ENCODE results near the gene DLK2. TPM values are rescaled to one million over a fixed set of nuclear protein-coding genes. Genes with fewer than 3 reads are reported as not detected.

DLK2 gene
- total RNA-seq, 1 experiment from 2014 or later, result 1.6 TPM

DNA sequence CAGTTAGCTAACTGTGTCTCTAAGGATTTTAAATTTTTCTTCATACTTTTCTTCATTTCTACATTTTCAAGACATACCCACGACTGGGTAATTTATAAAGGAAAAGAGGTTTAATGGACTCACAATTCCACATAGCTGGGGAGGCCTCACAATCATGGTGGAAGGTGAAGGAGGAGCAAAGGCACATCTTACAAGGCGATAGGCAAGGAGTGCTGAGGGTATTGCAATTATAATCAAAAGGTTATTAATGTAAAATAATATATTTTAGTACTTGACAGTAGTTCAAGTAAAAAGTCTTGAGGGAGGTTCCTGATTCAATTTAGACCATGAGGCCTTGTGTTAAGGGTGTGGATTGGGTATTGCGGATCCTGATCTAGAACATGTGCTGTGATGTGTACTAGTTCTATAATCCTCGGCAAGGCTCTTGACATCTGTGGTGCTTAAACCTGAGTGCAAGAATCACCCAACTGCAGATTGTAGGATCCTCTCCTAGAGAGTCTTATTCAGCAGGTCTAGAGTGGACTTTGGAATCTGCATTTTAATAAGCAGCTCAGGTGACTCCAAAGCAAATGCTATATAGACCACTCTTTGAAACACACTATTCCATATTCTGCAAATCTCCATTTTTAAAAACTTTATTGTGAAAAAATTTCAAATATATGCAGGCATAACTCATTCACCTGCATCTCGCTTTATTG lies 35.2 kb downstream of the DLK2 start:
- Histone ChIP-seq H3K4me2 (ENCODE audit: low read length) (no peak overlapping the region), H3K4me1 (ENCODE audit: control insufficient read depth in 1 of 2, insufficient read depth in 2 of 2, low read length in 2 of 2) (no peaks in the 10 kb centered on the region), H3K27ac (ENCODE audit: low read depth, low read length) (no peak overlapping the region), H3K4me3 (replicated peaks in 1 of 2; ENCODE audit: low read depth in 1 of 2, low read length in 2 of 2) (no peak overlapping the region), H3K27me3 (ENCODE audit: insufficient read depth, low read length) (no peaks in the 10 kb centered on the region), H3K9me2 (ENCODE audit: insufficient read depth) (no peaks in the 10 kb centered on the region), H3K36me3 (ENCODE audit: control insufficient read depth in 1 of 2, insufficient read depth in 2 of 2, low read length in 2 of 2) (no peaks in the 10 kb centered on the region), H3K9ac (ENCODE audit: low read length) (no peak overlapping the region), H3K9me3 (ENCODE audit: control insufficient read depth in 1 of 2, insufficient read depth in 1 of 2, low read depth in 1 of 2, low read length in 2 of 2) (no peaks in the 10 kb centered on the region), H3K79me2 (ENCODE audit: insufficient read depth, low read length) (no peaks in the 10 kb centered on the region), H4K20me1 (ENCODE audit: insufficient read depth) (no peaks in the 10 kb centered on the region), H2AFZ (ENCODE audit: low read depth, low read length, poor library complexity, severe bottlenecking) (no peak overlapping the region)
- intact Hi-C loops (cut with micrococcal nuclease), result no loop called here
- POLR2A ChIA-PET, result no interaction called here
- no peak for DNase-seq (ENCODE audit: low read depth, low spot score)
- no peak for ATAC-seq
- BruUV-seq (replicated peaks), result no TSS peak
- RAD21 ChIA-PET (ENCODE audit: low non-redundant PET in 1 of 2, low total read pairs in 2 of 2, uncharacterized antibody in 2 of 2, unreplicated experiment in 2 of 2), result no interaction called here
- CTCF ChIA-PET, result no interaction called here
- TF ChIP-seq POLR2AphosphoS5 (IDR thresholded peaks at IDR 0.05; ENCODE audit: low read depth, low read length) (no peak), POLR2A (IDR thresholded peaks at IDR 0.05; ENCODE audit: borderline replicate concordance, extremely low read depth, insufficient read depth, insufficient read length) (no peak), ZFX (IDR thresholded peaks at IDR 0.05) (no peak), SIN3A (IDR thresholded peaks at IDR 0.05; ENCODE audit: low read depth) (no peak), CTCF (IDR thresholded peaks at IDR 0.05 in 2 of 3, conservative IDR thresholded peaks at IDR 0.05 in 1 of 3; ENCODE audit: borderline replicate concordance in 1 of 3, insufficient read depth in 1 of 3, low read depth in 2 of 3, low read length in 2 of 3) (no peak), JUND (IDR thresholded peaks at IDR 0.05) (no peak)
- TF ChIP-seq, protein P1, sequence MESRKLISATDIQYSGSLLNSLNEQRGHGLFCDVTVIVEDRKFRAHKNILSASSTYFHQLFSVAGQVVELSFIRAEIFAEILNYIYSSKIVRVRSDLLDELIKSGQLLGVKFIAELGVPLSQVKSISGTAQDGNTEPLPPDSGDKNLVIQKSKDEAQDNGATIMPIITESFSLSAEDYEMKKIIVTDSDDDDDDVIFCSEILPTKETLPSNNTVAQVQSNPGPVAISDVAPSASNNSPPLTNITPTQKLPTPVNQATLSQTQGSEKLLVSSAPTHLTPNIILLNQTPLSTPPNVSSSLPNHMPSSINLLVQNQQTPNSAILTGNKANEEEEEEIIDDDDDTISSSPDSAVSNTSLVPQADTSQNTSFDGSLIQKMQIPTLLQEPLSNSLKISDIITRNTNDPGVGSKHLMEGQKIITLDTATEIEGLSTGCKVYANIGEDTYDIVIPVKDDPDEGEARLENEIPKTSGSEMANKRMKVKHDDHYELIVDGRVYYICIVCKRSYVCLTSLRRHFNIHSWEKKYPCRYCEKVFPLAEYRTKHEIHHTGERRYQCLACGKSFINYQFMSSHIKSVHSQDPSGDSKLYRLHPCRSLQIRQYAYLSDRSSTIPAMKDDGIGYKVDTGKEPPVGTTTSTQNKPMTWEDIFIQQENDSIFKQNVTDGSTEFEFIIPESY (IDR thresholded peaks at IDR 0.05; ENCODE audit: extremely low read depth, insufficient replicate concordance, low read length), result no peak

Measured in HCT116 (cell line).